ENCODE data around the gene NKTR.

Gene NKTR

GRCh38 chr3:42649783-42650182, 49.3 kb downstream of the NKTR start:
- DNase-seq (ENCODE audit: low spot score): no peak

DNA sequence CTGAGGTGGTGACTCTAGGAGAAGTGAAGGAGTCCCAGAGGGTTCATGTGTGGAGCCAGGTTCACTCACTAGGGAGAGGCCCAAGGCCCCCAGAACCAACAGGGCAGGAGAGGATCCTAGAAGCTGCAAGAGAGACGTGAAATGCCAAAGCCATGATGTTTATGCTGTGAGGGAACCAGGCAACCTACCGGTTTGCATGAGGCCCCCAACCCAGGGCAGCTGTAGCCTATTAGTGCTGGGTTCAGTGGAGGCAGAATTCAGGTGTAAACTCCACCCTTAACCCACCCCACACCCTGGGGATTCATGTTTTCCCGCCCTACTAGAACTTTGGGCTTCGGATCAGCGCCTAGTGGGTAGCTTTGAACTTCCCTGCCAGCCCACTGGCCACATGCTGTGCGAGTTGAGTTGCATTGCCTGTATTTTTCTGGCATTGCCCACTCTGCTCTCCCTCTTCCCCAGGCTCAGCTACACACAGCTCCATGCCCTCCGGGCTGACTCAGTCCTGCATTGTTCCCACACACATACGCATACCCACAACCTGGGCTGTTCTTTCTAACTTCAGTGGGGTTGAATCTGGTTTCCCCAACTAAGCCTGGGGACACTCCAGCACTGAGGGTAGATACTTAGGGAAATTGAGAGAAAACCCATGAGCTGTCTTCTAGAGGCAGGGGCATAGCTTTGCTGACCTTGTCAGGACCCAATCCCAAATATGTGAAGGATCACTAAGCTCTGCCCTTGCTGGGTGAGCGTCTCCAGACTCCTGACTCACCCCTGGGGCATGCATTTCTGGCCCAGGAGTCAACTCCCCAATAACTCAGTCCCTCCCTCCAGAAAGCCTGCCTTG, 51.0 kb downstream of the NKTR start:
- peak; percentile 48 for DNase-seq (ENCODE audit: low spot score)

GRCh38 chr3:42652251-42652610, 51.7 kb downstream of the NKTR start:
- no peak for DNase-seq (ENCODE audit: low spot score)

DNA sequence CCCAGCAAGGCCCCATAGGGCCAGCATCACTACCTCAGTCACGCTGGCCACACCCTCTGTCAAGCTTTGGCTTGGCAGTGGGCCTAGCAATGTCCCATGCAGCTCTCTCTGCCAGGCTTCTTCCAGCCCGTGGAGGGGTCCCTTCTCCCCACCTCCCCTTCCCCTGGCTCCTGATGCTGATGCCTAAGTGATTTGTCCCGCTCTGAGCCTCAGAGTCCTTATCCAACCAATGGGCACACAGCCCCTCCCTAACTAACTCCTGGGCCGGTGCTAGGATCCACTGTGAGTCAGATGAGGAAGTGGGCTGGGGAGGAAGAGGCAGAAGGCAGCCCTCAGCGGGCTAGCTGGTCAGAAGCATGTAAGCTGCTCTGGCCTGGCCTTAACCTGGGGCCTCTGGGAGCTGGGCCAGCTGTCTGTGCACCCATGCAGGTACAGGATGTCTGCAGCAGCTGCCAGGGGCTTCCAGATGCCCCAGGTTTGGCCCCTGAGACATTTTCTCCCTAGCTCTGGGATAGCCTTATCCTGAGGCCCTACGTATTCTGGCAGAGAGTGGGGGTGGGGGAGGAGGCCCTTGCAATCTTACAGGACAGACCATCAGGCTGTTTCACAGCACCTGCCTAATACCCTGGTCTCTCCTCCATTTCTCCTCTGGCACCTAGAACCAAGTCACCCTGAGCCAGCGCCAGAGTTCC, 52.3 kb downstream of the NKTR start:
- peak; percentile 71 for DNase-seq (ENCODE audit: low spot score)

- no peak for DNase-seq (ENCODE audit: low spot score)
Measured at GRCh38 chr3:42653303-42653559, 52.7 kb downstream of the NKTR start.

DNA sequence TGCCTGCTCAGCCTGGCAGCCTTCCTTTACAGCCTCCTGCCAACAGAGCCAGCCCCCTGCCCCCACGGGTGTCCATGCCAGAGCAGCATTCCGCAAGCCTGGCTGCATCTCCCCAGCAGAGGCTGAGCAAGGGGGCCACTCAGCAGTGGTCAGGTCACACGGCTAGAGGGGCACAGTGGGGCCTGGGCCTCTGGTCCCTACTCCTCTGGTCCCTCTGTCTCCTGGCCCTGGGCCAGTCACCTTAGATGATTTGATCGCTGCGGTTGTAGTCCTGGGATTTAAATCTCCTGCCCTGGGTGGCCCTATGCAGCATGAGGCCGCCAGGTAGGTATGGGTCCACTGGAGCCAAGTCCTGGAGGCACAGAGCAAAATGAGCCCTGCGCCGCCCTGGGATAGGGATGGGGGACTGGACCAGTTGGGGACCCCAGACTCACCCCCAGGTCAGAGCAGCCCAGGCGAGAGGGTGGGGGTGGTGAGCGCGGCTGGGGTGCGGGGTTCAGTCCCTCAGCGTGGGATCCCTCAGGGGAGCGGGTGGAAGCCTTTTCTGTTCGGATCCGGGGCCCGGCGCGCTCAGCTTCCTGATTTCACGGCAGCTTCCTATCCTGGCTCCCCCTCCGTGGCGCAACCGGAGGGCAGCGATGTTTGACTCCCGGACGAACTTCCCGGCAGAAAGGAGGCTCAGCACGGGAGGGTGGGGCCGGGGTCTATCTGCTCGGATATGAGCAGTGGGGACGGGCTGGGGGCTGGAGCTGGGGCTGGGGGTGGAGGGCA, 53.3 kb downstream of the NKTR start, which contains the start of gene ZBTB47:
TSS of gene ZBTB47 (plus strand) at position 138 of the 771 bp plus-strand sequence. CDS start 4,659 bp downstream, outside the sequence.
- DNase-seq (ENCODE audit: low spot score): peak; percentile 71

DNA sequence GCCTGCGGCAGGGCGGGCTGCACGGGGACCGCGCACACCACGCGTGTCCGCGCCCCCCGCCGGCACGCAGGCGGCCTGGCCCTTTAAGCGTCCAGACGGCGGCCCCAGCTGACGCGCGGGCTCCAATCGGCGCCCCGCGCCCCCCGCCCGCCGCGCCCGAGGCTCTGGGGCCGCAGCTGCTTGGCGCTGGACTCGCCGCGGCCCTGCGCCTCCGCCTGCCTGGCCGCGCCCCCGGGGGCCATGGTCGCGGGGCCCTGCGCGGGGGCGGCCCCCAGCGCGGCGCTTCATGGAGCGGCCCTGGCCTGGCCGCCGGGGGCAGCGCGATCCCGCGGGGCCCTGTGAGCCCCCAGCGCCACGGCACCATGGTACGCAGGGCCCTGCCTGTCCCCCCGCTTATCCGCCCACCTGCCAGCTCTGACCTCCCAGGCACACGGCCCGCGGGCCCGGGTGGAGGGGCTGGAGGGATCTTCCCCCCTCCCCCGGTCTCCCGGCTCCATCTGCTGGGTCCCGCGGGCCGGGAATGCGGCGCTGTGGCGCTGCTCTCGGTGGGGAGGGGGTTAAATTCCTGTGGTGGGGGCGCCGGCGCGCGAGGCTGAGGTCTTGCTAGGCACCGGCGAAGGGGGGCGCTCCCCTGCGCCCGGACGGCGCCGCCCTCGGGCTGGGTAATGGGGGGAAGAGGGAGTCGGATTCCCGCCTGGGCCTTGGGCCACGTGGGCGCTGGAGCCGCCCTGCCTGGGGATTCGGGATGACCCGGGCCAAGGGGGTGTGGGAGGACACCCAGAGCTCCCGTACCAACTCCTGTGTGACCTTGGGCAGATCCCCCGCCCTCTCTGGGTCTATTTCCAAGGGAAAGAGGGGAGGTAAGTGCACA, 54.1 kb downstream of the NKTR start:
- peak; percentile 86 for DNase-seq (ENCODE audit: low spot score)

GRCh38 chr3:42655331-42655888, 54.9 kb downstream of the NKTR start:
- peak; percentile 50 for DNase-seq (ENCODE audit: low spot score)

DNA sequence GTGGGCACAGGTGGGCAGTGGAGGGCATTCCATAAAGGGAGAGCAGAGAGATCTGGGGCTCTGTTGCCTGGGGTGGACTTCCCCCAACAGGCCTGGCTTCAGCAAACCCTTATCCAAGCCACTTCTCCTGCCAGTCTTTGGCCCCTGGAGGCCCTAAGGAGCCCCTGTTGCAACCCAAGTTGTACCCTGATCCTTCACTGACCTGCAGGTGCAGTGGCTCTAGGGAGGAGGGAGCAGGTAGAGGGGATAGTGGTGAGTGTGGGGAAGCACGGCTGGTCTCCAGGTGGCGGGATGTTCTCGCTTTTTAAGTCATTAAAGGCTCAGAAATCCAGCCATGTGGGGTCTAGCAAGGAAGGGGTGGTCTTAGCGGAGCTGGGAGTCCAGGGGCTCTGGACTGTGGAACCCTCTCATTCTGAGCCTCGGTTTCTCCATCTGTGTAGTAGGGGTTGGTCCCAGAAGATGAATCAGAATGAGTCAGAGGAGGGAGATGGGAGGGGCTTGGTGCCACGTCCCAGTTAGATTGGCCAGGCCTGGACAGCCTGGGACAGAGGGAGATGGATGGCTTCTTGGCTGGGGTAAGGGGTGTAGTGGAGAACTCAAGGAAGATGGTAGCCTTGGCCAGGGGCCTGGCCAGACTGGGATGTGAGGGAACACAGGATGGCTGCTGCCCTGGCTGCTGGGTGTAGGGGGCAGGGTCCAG, 55.6 kb downstream of the NKTR start:
- peak; percentile 55 for DNase-seq (ENCODE audit: low spot score)

DNA sequence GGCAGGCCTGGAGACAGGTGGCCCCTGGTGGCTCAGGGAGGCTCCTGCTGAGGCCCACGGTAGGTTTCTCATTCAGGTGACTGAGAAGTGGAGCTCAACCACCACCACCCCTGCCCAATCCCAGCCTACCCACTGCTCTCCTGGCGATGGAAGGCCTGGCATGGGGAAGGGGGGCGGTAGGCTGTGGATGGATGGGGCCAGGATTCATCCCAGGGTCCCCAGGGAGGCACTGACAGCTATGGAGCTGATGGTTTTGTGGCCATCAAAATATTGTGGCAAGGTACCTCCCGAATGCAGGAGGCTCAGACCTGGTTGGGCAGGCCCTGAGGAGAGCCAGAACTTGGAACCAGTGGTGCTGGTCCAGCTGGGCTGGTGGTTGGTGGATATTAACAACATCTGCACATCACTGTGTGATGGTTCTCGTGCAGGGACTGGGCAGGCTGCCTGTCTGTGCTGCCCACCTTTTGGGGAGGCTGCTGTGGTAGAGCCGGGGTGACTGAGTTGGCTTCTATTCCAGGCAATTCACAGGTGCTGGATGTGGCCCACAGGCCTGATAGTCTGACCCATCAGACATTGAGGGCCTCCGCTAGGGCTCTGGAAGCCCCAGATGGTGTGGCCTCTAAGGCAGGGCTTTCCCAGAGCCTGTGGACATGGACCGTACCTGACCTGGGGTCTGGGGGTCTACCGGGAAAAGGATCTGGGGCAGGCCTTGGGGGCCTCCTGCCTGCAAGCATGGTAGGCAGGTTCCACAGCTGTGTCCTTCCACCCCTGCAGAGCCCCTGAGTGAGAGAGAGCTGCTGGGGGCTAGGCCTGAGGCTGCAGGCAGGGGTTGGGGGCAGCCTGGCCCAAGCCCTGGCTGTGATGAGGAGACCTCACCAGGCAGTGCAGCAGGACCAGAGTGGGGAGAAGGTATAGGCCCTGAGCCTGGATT, 56.5 kb downstream of the NKTR start:
- DNase-seq (ENCODE audit: low spot score): no peak

DNA sequence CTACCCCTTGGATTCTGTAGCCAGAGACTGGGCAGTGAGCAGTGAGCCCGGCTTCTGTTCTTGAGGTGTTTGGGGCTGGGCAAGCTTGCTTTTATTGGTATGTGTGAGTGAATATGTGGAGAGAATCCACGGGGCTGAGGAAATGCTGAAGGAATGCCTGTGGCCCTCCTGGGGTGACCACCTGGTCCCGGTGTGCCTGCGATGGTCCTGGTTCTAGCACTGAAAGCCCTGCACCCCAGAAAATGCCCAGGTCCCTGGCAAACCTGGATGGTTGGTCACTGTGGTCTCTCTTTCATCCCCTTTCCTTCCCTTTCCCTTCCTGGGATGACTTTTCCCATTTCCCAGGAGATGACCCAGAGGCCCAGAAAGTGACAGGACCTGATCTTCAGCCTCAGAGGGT, 57.2 kb downstream of the NKTR start:
- DNase-seq (ENCODE audit: low spot score): no peak

DNA sequence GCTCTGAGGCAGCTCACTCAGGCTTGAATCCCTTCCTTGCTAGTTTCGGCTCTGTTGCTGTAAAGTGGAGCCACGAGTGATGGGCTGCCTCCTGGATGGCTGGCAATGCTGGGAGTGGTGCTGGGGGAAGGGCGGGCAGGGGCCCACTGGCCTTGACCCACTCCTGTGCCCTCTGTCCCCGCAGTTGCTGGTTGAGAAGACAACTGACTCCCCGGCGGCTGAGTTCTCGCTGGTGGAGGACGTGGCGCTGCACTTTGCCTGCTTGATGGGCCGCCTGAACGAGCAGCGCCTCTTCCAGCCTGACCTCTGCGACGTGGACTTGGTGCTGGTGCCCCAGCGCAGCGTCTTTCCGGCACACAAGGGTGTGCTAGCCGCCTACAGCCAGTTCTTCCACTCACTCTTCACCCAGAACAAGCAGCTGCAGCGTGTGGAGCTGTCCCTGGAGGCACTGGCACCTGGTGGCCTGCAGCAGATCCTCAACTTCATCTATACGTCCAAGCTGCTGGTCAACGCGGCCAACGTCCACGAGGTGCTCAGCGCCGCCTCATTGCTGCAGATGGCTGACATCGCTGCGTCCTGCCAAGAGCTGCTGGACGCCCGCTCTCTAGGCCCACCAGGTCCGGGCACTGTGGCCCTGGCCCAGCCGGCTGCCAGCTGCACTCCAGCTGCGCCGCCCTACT, 57.7 kb downstream of the NKTR start:
- peak; percentile 52 for DNase-seq (ENCODE audit: low spot score)

DNA sequence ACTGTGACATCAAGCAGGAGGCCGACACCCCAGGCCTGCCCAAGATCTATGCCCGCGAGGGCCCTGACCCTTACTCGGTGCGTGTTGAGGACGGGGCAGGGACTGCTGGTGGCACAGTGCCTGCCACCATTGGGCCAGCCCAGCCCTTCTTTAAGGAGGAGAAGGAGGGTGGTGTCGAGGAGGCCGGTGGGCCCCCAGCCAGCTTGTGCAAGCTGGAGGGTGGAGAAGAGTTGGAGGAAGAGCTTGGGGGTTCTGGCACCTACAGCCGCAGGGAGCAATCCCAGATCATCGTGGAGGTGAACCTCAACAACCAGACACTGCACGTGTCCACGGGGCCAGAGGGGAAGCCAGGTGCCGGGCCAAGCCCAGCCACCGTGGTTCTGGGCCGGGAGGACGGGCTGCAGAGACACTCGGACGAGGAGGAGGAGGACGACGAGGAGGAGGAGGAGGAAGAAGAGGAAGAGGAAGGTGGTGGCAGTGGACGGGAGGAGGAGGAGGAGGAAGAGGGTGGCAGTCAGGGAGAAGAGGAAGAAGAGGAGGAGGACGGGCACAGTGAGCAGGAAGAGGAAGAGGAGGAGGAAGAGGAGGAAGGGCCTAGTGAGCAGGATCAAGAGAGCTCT, 58.4 kb downstream of the NKTR start:
- peak; percentile 5 for DNase-seq (ENCODE audit: low spot score)

DNA sequence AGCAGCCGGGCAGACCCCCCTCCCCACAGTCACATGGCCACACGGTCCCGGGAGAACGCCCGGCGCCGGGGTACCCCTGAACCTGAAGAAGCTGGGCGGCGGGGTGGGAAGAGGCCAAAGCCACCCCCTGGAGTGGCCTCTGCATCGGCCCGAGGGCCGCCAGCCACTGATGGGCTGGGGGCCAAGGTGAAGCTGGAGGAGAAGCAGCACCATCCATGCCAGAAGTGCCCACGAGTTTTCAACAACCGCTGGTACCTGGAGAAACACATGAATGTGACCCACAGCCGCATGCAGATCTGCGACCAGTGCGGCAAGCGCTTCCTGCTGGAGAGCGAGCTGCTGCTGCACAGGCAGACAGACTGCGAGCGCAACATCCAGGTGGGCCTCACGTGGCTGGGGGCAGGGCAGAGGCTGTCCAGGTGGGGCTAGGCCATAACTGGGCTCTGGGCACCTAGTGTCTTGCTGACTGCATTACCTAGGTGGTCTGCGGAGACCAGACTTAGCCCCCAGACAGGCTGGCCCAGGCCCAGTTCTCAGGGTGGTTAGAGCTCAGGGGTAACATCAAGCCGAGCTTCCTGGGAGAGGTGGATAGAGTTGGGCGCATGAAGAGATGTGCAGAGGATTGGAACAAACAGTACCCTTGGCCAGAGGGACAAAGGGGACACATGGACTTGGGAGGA, 59.1 kb downstream of the NKTR start:
- DNase-seq (ENCODE audit: low spot score): peak; percentile 8

- DNase-seq (ENCODE audit: low spot score): peak; percentile 40
Measured at GRCh38 chr3:42660131-42660715, 59.7 kb downstream of the NKTR start.

DNA sequence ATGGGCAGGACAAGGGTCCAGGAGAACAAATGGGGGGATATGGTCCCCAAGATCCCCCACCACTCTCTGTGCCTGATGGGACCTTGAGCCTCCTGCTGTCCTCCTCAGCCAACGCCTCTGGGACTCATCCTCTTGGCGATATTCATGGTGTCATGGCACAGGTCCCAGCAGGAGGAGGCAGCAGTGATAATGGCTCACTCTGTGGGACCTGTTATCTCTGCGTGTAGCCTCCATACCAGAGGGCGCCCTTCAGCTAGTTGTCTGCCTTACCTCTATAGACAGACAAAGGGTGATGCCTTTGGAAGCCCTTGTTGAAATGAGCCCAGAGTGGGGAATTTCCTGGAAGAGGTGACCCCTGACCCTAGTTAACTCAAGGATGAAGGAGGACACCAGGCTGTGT, 60.4 kb downstream of the NKTR start:
- peak; percentile 52 for DNase-seq (ENCODE audit: low spot score)

DNA sequence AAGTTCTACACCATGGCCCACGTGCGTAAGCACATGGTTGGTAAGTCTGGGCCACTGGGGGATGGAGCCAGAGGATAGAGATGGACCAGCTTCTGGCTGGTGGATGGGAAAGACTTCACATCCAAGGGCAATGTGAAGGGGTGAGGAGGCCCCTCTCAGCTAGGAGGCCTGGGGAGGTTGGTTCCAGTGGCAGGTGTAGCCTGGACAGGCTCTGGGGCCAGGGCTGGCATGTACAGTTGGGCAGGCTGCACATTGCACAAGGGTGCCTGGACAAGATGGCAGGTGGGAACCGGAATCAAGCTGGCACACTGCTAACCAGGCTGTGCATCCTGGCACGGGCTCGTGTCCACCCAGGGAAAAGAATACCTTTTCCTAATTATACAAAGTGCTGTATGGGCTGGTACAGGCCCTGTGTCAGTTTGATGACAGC, 61.1 kb downstream of the NKTR start:
- DNase-seq (ENCODE audit: low spot score): no peak
